Measurements from ENCODE around the gene MTMR3.

The MTMR3 gene

GRCh38 chr22:30005213-30005857 is 122.4 kb downstream of the MTMR3 start:
- DNase-seq = peak; percentile 76

GRCh38 chr22:30007361-30007760 is 124.4 kb downstream of the MTMR3 start:
- no peak for DNase-seq

- peak; percentile 17 for DNase-seq
These were observed 125.4 kb downstream of the MTMR3 start for GRCh38 chr22:30008401-30008800.

GRCh38 chr22:30009478-30009877 is 126.5 kb downstream of the MTMR3 start:
- no peak for DNase-seq

- DNase-seq = no peak
These were observed 127.9 kb downstream of the MTMR3 start for GRCh38 chr22:30010789-30011405.

GRCh38 chr22:30013201-30013600 is 130.2 kb downstream of the MTMR3 start:
- no peak for DNase-seq

- DNase-seq = no peak
These were observed 131.3 kb downstream of the MTMR3 start for GRCh38 chr22:30014244-30014643.

- DNase-seq = no peak
These were observed 132.3 kb downstream of the MTMR3 start for GRCh38 chr22:30015229-30015797.

- peak; percentile 57 for DNase-seq
These were observed 132.9 kb downstream of the MTMR3 start for GRCh38 chr22:30015846-30016245.

- no peak for DNase-seq
These were observed 133.6 kb downstream of the MTMR3 start for GRCh38 chr22:30016596-30016995.

GRCh38 chr22:30017375-30018223 is 134.6 kb downstream of the MTMR3 start:
- peak; percentile 17 for DNase-seq

GRCh38 chr22:30020511-30020910 is 137.5 kb downstream of the MTMR3 start:
- no peak for DNase-seq

GRCh38 chr22:30021338-30021737 is 138.4 kb downstream of the MTMR3 start:
- no peak for DNase-seq

- no peak for DNase-seq
These were observed 139.1 kb downstream of the MTMR3 start for GRCh38 chr22:30021881-30022619.

- DNase-seq = no peak
These were observed 140.2 kb downstream of the MTMR3 start for GRCh38 chr22:30023099-30023660.

- no peak for DNase-seq
These were observed 141.3 kb downstream of the MTMR3 start for GRCh38 chr22:30024231-30024630.

GRCh38 chr22:30025221-30025620 is 142.2 kb downstream of the MTMR3 start:
- no peak for DNase-seq

GRCh38 chr22:30026756-30027155 is 143.8 kb downstream of the MTMR3 start:
- no peak for DNase-seq

GRCh38 chr22:30027169-30027568 is 144.2 kb downstream of the MTMR3 start:
- DNase-seq = no peak

- DNase-seq = no peak
These were observed 144.8 kb downstream of the MTMR3 start for GRCh38 chr22:30027791-30028190.

GRCh38 chr22:30028731-30029130 is 145.8 kb downstream of the MTMR3 start:
- no peak for DNase-seq

- DNase-seq = no peak
These were observed 146.5 kb downstream of the MTMR3 start for GRCh38 chr22:30029512-30029911.

GRCh38 chr22:30030329-30030728 is 147.4 kb downstream of the MTMR3 start:
- no peak for DNase-seq

All from fibroblast of upper back skin (primary cell).